HG03175 (cell line): Measurements from ENCODE around the gene GARNL3.

Source experiments
- ATAC-seq: cut with Tn5 transposase; IDR thresholded peaks from one replicate; pipeline ENCODE4 v1.9.1; 2021; ENCODE audit warnings: mild to moderate bottlenecking, moderate library complexity; ENCODE audit not compliant: unreplicated experiment

Gene GARNL3

GRCh38 chr9:127423476-127423933, 158.9 kb downstream of the GARNL3 start:
- ATAC-seq, result no peak

GRCh38 chr9:127423934-127424675, 159.5 kb downstream of the GARNL3 start, which contains the start of gene ZNF79:
Gene ZNF79, plus strand, starts transcription at chr9:127424382. Its CDS starts 406 bp downstream, at chr9:127424788.
- ATAC-seq, result peak; percentile 86

- peak; percentile 23 for ATAC-seq
Observed at GRCh38 chr9:127424676-127424999, 160.1 kb downstream of the GARNL3 start.

- no peak for ATAC-seq
Observed at GRCh38 chr9:127426756-127427155, 162.2 kb downstream of the GARNL3 start.

GRCh38 chr9:127428348-127428747, 163.8 kb downstream of the GARNL3 start:
- no peak for ATAC-seq

DNA sequence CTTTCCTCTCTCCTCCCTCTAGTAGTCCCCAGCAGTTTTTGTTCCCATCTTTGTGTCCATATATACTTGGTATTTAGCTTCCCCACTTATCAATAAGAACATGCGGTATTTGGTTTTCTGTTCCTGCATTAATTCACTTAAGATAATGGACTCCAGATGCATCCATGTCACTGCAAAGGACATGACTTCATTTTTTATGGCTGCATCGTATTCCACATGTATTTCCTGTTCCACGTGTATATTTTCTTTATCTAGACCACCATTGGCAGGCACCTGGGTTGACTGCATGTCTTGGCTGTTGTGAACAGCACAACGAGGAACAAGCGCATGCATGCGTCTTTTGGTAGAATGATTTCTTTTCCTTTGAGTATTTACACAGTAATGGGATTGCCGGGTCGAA, 165.8 kb downstream of the GARNL3 start:
- no peak for ATAC-seq

DNA sequence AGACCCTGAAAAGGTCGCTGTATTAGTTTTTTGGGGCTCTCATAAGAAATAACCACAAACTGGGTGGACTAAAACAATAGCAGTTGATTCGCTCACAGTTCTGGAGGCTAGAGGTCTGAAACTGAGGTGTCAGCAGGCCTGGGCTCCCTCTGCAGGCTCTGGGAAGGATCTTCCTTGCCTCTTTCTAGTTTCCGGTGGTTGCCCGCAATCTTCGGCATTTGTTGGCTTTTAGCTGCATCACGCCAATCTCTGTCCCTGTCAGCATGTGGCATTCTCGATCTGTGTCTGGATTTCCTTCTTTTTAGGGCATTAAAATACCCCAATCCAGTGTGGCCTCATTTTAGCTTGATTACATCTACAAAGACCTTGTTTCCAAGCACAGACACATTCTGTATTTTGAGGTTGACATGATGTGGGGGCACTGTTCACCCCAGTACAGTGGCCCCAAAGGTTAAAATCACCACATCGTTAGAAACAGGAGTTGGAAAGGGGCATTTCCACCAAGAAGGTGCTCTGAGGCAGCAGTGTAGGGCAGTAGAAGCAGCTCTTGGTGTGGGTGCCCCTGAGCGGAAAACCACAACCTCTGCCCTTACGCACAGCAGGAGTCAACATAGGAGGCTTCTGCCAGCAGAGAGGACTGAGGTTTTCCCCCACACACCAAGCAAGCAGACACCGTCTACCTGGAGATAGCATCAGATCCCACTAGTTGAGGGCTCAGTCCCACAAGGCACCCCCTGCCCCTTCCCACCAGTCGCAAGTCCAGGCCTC, 173.1 kb downstream of the GARNL3 start:
- ATAC-seq, result no peak

GRCh38 chr9:127438394-127438793, 173.8 kb downstream of the GARNL3 start:
- no peak for ATAC-seq
